Neural progenitor cell (in vitro differentiated cells): ENCODE measurements around the gene TTC39A. TPM values are rescaled to one million over a fixed set of nuclear protein-coding genes. Genes with fewer than 3 reads are reported as not detected.

Experiments used
- DNase-seq: peaks from one replicate; pipeline ENCODE4 v3.0.0-alpha.2; 2016; ENCODE audit warnings: low spot score
- H2AFZ ChIP-seq: fragments of 200-600 bp; sonication (generic); replicated peaks from 2 replicates; pipeline ENCODE4 v1.6.1; 2016; ENCODE audit warnings: antibody characterized with exemption
- H3F3A ChIP-seq: fragments of 200-600 bp; sonication (generic); 2 replicates; pipeline ENCODE4 v1.6.1; 2016; ENCODE audit warnings: antibody characterized with exemption, low read depth
- H3K27ac ChIP-seq: fragments of 200-600 bp; sonication (generic); 2 replicates; pipeline ENCODE4 v1.5.1; 2016; ENCODE audit warnings: mild to moderate bottlenecking
- H3K27me3 ChIP-seq: fragments of 200-600 bp; sonication (generic); 2 replicates; pipeline ENCODE4 v1.6.1; 2016; ENCODE audit warnings: mild to moderate bottlenecking, moderate library complexity
- H3K36me3 ChIP-seq: fragments of 200-600 bp; sonication (generic); 2 replicates; pipeline ENCODE4 v1.5.1; 2016
- H3K4me1 ChIP-seq: fragments of 200-600 bp; sonication (generic); 2 replicates; pipeline ENCODE4 v1.6.1; 2016; ENCODE audit warnings: mixed run types
- H3K4me2 ChIP-seq: fragments of 200-600 bp; sonication (generic); 2 replicates; pipeline ENCODE4 v1.6.1; 2016
- H3K4me3 ChIP-seq: fragments of 200-600 bp; sonication (generic); 2 replicates; pipeline ENCODE4 v1.5.1; 2016
- H3K79me2 ChIP-seq: fragments of 200-600 bp; sonication (generic); 2 replicates; pipeline ENCODE4 v1.6.1; 2016; ENCODE audit warnings: low read depth
- H3K9ac ChIP-seq: fragments of 200-600 bp; sonication (generic); 2 replicates; pipeline ENCODE4 v1.6.1; 2016
- H3K9me3 ChIP-seq: fragments of 200-600 bp; sonication (generic); 2 replicates; pipeline ENCODE4 v1.5.1; 2016; ENCODE audit warnings: low read depth
- H4K20me1 ChIP-seq: fragments of 200-600 bp; sonication (generic); 2 replicates; pipeline ENCODE4 v1.6.1; 2016; ENCODE audit warnings: low read depth
- H3K27ac Mint-ChIP-seq: 3 replicates; pipeline ENCODE4 v1.8.0; 2021; ENCODE audit warnings: mixed read lengths
- H3K27me3 Mint-ChIP-seq: 2 replicates; pipeline ENCODE4 v1.8.0; 2022; ENCODE audit warnings: low read depth, mild to moderate bottlenecking, inconsistent platforms, moderate library complexity, mixed read lengths; ENCODE audit not compliant: insufficient read depth
- H3K36me3 Mint-ChIP-seq: 3 replicates; pipeline ENCODE4 v1.8.0; 2021; ENCODE audit warnings: mixed read lengths
- H3K4me1 Mint-ChIP-seq: 3 replicates; pipeline ENCODE4 v1.8.0; 2021; ENCODE audit warnings: mixed read lengths
- H3K4me3 Mint-ChIP-seq: 3 replicates; pipeline ENCODE4 v1.8.0; 2021; ENCODE audit warnings: mild to moderate bottlenecking, moderate library complexity, mixed read lengths
- H3K9me3 Mint-ChIP-seq: 3 replicates; pipeline ENCODE4 v1.8.0; 2020; ENCODE audit warnings: mixed read lengths
- CTCF ChIP-seq: fragments of 200-600 bp; sonication (generic); IDR thresholded peaks from 2 replicates; pipeline ENCODE4 v1.5.1; 2017; ENCODE audit warnings: antibody characterized with exemption, mild to moderate bottlenecking
- EZH2 ChIP-seq: fragments of 200-600 bp; sonication (generic); IDR thresholded peaks from 2 replicates; pipeline ENCODE4 v1.6.1; 2017; ENCODE audit warnings: antibody characterized with exemption, mild to moderate bottlenecking, moderate library complexity
- EZH2phosphoT487 ChIP-seq: fragments of 200-600 bp; sonication (generic); IDR thresholded peaks from 2 replicates; pipeline ENCODE4 v1.6.1; 2017; ENCODE audit warnings: antibody characterized with exemption
- total RNA-seq: library from RNA; depleted of rRNA; stranded (reverse); fragments of >200 nt; gene quantifications from 2 replicates; pipeline ENCODE4 v1.2.3, GENCODE V29; 2015; ENCODE audit warnings: low replicate concordance

Gene TTC39A
- total RNA-seq, 1 donor from 2014 or later: 0.94 TPM

GRCh38 chr1:51321924-51322280 is 8.5 kb downstream of the TTC39A start:
- H3K4me1 Mint-ChIP-seq: peaks cover 5% of the 10 kb centered on the region
- H3K4me3 Mint-ChIP-seq: no peak overlapping the region
- Histone ChIP-seq H3K79me2 (no peaks in the 10 kb centered on the region), H3K4me3 (no peak overlapping the region), H3K4me2 (no peak overlapping the region), H3K4me1 (peaks cover 5% of the 10 kb centered on the region), H3K27ac (no peak overlapping the region), H3K9ac (no peak overlapping the region), H2AFZ (no peak overlapping the region), H3F3A (no peaks in the 10 kb centered on the region), H4K20me1 (no peaks in the 10 kb centered on the region), H3K36me3 (no peaks in the 10 kb centered on the region), H3K27me3 (no peaks in the 10 kb centered on the region), H3K9me3 (no peaks in the 10 kb centered on the region)
- H3K9me3 Mint-ChIP-seq: no peaks in the 10 kb centered on the region
- H3K27me3 Mint-ChIP-seq: peaks cover 6% of the 10 kb centered on the region
- H3K27ac Mint-ChIP-seq: no peak overlapping the region
- TF ChIP-seq EZH2phosphoT487 (no peak), CTCF (no peak), EZH2 (no peak)
- no peak for DNase-seq
- H3K36me3 Mint-ChIP-seq: no peaks in the 10 kb centered on the region

GRCh38 chr1:51320967-51321923 is 9.1 kb downstream of the TTC39A start:
- no peaks in the 10 kb centered on the region for H3K27me3 ChIP-seq
- no peaks in the 10 kb centered on the region for H4K20me1 ChIP-seq
- H3K9me3 ChIP-seq: no peaks in the 10 kb centered on the region
- no peaks in the 10 kb centered on the region for H3F3A ChIP-seq
- no peaks in the 10 kb centered on the region for H3K36me3 Mint-ChIP-seq
- no peaks in the 10 kb centered on the region for H3K79me2 ChIP-seq
- no peak overlapping the region for H3K4me3 Mint-ChIP-seq
- H3K36me3 ChIP-seq: no peaks in the 10 kb centered on the region
- no peak for DNase-seq
- peaks cover 7% of the 10 kb centered on the region for H3K4me1 ChIP-seq
- H3K4me1 Mint-ChIP-seq: peaks cover 8% of the 10 kb centered on the region
- no peak overlapping the region for H2AFZ ChIP-seq
- H3K4me3 ChIP-seq: no peak overlapping the region
- no peak overlapping the region for H3K27ac ChIP-seq
- no peaks in the 10 kb centered on the region for H3K9me3 Mint-ChIP-seq
- peaks cover 8% of the 10 kb centered on the region for H3K27me3 Mint-ChIP-seq
- H3K27ac Mint-ChIP-seq: no peak overlapping the region
- no peak for TF ChIP-seq CTCF
- TF ChIP-seq EZH2phosphoT487: no peak
- TF ChIP-seq EZH2: no peak
- H3K9ac ChIP-seq: no peak overlapping the region
- no peak overlapping the region for H3K4me2 ChIP-seq

- Histone ChIP-seq H4K20me1 (no peaks in the 10 kb centered on the region), H3K27ac (no peak overlapping the region), H3K4me1 (peaks cover 7% of the 10 kb centered on the region), H3F3A (no peaks in the 10 kb centered on the region), H3K9me3 (no peaks in the 10 kb centered on the region), H2AFZ (no peak overlapping the region), H3K4me2 (no peak overlapping the region), H3K36me3 (no peaks in the 10 kb centered on the region), H3K4me3 (no peak overlapping the region), H3K9ac (no peak overlapping the region), H3K27me3 (no peaks in the 10 kb centered on the region), H3K79me2 (no peaks in the 10 kb centered on the region)
- H3K4me1 Mint-ChIP-seq: peaks cover 14% of the 10 kb centered on the region
- H3K9me3 Mint-ChIP-seq: no peaks in the 10 kb centered on the region
- H3K27me3 Mint-ChIP-seq: peaks cover 5% of the 10 kb centered on the region
- no peaks in the 10 kb centered on the region for H3K36me3 Mint-ChIP-seq
- no peak for DNase-seq
- H3K4me3 Mint-ChIP-seq: no peak overlapping the region
- TF ChIP-seq CTCF: no peak
- no peak for TF ChIP-seq EZH2
- TF ChIP-seq EZH2phosphoT487: no peak
- no peak overlapping the region for H3K27ac Mint-ChIP-seq
Measured at GRCh38 chr1:51317798-51318197, 12.6 kb downstream of the TTC39A start.
